ENCODE data around the gene GNG7.
"Not testable (repeated sequence)": the region's sequence is repeated elsewhere in the genome, so short reads cannot be mapped to it uniquely, and the experiment has no call there.

Gene GNG7

DNA sequence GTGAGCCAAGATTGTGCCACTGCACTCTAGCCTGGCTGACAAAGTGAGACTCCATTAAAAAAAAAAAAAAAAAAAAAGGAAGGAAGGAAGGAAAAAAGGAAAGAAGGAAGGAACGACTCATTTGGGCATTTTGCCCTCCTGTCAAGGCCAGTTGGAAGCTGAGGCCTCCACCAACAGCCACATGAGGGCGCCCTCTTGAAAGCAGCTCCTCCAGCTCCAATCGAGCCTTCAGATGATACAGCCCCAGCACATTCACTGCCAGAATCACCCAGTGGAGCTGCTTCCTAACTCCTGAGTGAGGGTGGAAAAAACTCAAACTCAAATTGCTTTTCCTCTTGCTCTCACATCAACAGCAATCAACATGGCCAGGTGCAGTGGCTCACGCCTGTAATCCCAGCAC, 40.9 kb downstream of the GNG7 start:
- Mint-ChIP-seq H3K4me1 (ENCODE audit: low read depth) (peaks cover 20% of the 10 kb centered on the region), H3K27ac (no peak overlapping the region), H3K27me3 (no peaks in the 10 kb centered on the region), H3K36me3 (ENCODE audit: low read depth) (no peaks in the 10 kb centered on the region), H3K9me3 (peaks cover 25% of the 10 kb centered on the region), H3K4me3 (no peak overlapping the region)
- intact Hi-C loops (cut with micrococcal nuclease), result no loop called here

DNA sequence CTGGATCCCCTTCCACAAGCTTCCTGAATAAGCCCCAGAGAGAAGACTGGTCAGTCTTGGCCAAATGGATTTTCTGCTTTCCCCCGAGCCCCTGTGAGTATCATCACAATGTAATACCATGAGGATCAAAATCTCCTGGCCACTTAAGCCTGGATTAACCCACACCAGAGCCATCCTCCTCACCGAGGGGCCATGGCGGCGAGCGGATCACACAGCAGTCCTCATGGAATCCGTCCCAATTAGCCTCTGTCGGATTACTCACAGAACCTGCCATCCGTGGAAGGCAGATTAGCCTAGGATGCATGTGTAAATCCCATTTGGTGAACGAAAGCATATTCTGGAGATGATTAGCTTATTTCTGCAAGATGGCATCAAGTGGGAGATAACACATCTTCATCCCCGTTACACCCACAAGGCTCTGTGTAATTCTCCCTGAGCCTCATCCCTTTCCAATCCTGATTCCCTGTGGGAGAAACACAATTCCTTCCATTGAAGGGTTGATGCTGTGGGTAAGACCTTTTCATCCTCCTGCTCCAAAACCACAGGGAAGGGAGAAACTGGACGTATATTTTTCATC, 42.5 kb downstream of the GNG7 start:
- intact Hi-C loops (cut with micrococcal nuclease), result no loop called here
- H3K27ac Mint-ChIP-seq, result no peak overlapping the region
- H3K27me3 Mint-ChIP-seq, result no peaks in the 10 kb centered on the region
- H3K4me3 Mint-ChIP-seq, result no peak overlapping the region
- no peaks in the 10 kb centered on the region for H3K36me3 Mint-ChIP-seq (ENCODE audit: low read depth)
- H3K4me1 Mint-ChIP-seq (ENCODE audit: low read depth), result peaks cover 20% of the 10 kb centered on the region
- peaks cover 25% of the 10 kb centered on the region for H3K9me3 Mint-ChIP-seq

DNA sequence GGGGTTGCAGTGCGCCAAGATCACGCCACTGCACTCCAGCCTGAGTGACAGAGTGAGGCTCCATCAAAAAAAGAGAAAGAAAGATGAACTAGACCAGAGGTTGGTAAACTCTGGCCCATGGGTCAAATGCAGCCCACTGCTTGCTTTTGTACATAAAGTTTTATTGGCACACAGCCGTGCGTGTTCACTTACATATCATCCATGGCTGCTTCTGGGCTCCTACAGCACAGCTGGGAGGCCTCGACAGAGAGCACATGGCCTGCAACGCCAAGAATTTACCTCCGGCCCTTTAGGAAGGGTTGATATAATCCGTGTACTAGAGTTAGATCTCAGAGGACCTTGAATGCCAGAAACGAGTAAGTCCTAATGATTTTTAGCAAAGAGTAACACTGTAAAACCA, 46.0 kb downstream of the GNG7 start:
- no peak overlapping the region for H3K4me3 Mint-ChIP-seq
- intact Hi-C loops (cut with micrococcal nuclease), result no loop called here
- peaks cover 3% of the 10 kb centered on the region for H3K9me3 Mint-ChIP-seq
- H3K4me1 Mint-ChIP-seq (ENCODE audit: low read depth), result peaks cover 10% of the 10 kb centered on the region
- H3K27ac Mint-ChIP-seq, result no peak overlapping the region
- no peaks in the 10 kb centered on the region for H3K27me3 Mint-ChIP-seq
- H3K36me3 Mint-ChIP-seq (ENCODE audit: low read depth), result no peaks in the 10 kb centered on the region

DNA sequence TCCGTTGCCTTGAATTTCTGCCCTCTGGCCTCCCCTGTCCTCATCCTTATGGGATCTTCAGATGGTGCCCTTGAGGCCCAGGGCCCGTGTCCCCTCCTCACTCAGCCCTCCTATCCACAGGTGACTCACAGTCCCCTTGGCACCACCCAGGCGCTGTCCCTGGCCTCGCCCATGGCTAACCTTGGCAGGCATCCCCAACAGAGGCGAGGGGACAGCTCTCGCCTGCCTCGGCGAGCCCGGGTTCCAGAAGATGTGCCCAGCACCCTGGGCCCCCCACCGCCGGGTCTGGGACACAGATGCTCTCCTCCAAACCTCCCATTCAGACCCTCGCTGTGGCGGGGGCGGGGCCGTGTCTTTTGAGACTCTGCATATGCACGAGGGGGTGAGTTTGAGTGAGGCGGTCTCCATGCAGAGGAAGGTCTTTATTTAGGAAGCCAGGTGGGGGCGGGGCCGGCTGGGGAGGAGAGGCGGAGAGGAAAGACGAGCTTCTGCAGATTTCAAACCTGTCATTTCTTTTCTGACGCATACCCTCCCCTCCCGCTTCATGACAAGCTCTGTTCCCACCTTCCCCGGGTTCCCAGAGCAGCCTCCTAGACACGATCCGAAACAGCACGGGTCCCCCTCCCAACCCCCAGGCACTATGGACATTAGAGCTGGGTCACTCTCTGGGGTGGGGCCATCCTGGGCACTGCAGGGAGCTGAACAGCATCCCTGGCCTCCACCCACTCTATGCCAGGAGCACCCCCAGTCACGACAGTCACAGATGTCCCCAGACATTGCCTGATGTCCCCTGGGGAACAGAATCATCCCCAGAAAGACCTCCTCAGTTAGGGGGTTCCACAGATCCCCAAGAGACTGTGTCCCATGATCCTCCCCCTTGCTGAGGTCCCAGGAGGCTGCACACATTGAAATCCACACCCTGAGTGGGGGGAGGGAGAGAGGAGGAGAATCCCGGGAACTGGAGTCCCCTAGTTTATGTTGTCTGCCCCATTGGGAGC, 48.5 kb downstream of the GNG7 start:
- intact Hi-C loops (cut with micrococcal nuclease), result no loop called here
- Mint-ChIP-seq H3K9me3 (no peaks in the 10 kb centered on the region), H3K36me3 (ENCODE audit: low read depth) (no peaks in the 10 kb centered on the region), H3K4me1 (ENCODE audit: low read depth) (peaks cover 10% of the 10 kb centered on the region), H3K27ac (no peak overlapping the region), H3K27me3 (no peaks in the 10 kb centered on the region), H3K4me3 (no peak overlapping the region)

DNA sequence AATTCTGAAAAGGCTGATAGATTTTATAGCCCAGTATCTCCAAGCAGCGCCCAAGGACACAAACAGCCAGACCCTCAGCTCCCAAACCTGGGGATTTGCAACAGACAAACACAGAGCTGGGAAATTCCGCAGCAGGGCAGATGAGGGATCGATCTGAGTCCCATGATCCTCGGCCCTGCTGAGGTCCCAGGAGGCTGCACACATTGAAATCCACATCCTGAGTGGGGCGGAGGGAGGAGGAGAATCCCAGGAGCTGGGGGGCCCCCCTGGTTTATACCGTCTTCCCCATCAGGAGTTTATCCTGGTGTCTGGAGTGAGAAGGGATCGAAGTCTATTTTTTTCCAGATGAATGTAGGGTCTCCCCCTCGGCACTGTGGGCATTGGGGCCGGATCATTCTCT, 49.3 kb downstream of the GNG7 start:
- H3K36me3 Mint-ChIP-seq (ENCODE audit: low read depth), result no peaks in the 10 kb centered on the region
- H3K4me3 Mint-ChIP-seq, result no peak overlapping the region
- no peaks in the 10 kb centered on the region for H3K9me3 Mint-ChIP-seq
- no peaks in the 10 kb centered on the region for H3K27me3 Mint-ChIP-seq
- no peak overlapping the region for H3K27ac Mint-ChIP-seq
- H3K4me1 Mint-ChIP-seq (ENCODE audit: low read depth), result peaks cover 5% of the 10 kb centered on the region
- intact Hi-C loops (cut with micrococcal nuclease), result no loop called here

DNA sequence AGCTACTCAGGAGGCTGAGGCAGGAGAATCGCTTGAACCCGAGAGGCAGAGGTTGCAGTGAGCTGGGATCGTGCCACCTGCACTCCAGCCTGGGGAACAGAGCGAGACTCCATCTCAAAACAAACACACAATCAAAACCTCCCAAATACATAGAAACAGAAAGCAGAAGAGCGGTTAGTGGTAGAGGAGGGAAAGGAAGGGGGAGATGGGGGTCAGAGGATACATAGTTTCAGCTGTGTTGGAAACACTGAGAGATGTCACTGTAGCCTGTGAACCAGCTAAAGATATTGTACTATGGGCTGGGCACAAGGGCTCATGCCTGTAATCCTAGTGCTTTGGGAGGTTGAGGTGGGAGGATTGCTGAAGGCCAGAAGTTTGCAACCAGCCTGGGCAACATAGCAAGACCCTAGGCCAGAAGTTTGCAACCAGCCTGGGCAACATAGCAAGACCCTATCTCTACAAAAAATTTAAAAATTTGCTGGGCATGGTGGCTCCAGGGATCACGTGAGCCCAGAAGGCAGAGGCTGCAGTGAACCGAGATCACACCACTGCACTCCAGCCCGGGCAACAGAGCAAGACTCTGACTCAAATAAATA, 49.9 kb downstream of the GNG7 start:
- Mint-ChIP-seq H3K4me1 (ENCODE audit: low read depth) (no peaks in the 10 kb centered on the region), H3K27me3 (no peaks in the 10 kb centered on the region), H3K4me3 (no peak overlapping the region), H3K27ac (no peak overlapping the region), H3K36me3 (ENCODE audit: low read depth) (no peaks in the 10 kb centered on the region), H3K9me3 (no peaks in the 10 kb centered on the region)
- intact Hi-C loops (cut with micrococcal nuclease), result no loop called here

DNA sequence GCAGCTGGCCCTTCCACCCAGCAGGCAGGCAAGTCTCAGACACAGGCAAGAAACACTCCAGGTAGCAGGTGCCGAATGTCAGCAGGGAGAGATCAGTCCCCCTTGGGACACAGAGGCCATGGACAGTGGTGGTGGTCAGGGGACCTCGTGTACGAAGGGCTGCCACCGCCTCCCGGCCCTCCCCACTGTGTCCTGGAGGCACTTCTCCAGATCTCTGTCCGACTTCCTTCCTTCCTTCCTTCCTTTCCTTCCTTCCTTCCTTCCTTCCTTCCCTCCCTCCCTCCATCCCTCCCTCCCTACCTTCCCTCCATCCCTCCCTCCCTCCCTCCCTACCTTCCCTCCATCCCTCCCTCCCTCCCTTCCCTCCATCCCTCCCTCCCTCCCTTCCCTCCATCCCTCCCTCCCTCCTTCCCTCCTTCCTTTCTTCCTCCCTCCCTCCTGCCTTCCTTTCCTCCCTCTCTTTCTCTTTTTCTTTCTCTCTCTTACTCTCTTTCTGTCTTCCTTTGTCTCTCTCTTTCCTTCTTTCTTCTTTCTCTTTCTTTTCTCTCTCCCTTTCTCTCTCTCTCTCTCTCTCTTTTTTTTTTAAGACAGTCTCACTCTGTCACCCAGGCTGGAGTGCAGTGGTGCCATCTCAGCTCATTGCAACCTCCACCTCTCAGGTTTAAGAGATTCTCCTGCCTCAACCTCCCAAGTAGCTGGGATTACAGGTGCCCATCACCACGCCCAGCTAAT, 51.3 kb downstream of the GNG7 start:
- H3K27ac Mint-ChIP-seq; H3K27me3 Mint-ChIP-seq; H3K9me3 Mint-ChIP-seq; intact Hi-C loops (cut with micrococcal nuclease); H3K4me3 Mint-ChIP-seq; H3K36me3 Mint-ChIP-seq (ENCODE audit: low read depth); H3K4me1 Mint-ChIP-seq (ENCODE audit: low read depth): not testable (repeated sequence)

DNA sequence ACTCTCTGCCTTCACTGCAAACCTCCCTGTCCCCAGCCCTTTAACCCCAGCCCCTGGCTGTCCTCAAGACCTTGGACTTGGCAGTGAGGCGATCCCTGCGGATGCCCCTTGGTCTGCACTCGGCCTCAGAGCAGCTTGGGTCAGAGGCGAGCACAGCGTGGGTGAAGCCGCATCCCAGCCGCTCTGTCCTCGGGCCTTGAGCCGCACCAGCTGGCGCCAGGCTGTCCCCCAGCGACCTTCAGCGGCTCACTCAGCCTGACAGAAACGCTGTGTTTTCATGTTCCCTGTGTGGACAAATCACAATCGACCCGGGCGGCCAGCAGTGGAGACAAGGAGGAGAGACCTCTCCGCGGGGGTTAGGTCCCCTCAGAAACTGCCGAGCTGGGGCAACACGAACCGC, 52.0 kb downstream of the GNG7 start:
- Mint-ChIP-seq H3K4me3 (no peak overlapping the region), H3K27ac (no peak overlapping the region), H3K36me3 (ENCODE audit: low read depth) (no peaks in the 10 kb centered on the region), H3K27me3 (no peaks in the 10 kb centered on the region), H3K4me1 (ENCODE audit: low read depth) (no peaks in the 10 kb centered on the region), H3K9me3 (no peaks in the 10 kb centered on the region)
- intact Hi-C loops (cut with micrococcal nuclease), result no loop called here

DNA sequence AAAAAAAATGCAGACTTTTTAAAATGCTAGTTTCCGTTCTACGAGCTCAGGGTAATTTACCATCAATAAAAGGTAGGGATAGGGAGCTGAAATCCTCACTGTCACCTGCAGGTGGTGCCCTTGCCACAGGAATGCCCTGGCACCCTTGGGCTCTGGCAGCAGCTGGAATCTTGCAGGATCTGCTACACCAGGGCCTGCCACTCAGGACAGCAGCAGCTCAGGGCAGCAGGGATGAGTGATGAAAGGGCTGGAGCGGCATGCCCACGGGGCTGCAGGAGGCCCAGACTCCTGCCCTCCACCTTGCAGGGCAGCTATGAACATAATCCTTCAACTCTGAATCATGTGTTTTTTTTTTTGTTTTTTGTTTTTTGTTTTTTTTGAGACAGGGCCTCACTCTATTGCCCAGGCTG, 54.0 kb downstream of the GNG7 start:
- Mint-ChIP-seq H3K4me3 (no peak overlapping the region), H3K27ac (no peak overlapping the region)
- intact Hi-C loops (cut with micrococcal nuclease), result loop anchor here (1.0 to 5.0 kb wide), 3 partner anchors 44 to 224 kb away; no protein-coding TSS in a partner anchor

DNA sequence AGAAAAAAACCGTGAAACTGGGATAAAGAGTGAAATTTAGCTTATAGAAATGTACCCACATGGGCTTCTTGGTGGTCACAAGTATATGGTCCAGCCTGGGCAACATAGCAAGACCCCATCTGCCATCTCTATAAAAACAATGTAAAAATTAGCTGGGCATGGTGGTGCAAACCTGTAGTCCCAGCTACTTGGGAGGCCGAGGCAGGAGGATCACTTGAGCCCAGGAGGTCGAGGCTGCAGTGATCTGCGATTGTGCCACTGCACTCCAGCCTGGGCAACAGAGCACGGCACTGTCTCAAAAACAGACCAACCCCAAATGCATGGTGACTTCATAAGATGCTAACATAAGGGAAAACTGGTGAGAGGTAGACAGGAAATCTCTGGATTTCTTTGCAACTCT, 54.4 kb downstream of the GNG7 start:
- intact Hi-C loops (cut with micrococcal nuclease), result loop anchor here (1.0 to 5.0 kb wide), 3 partner anchors 44 to 225 kb away; no protein-coding TSS in a partner anchor
- Mint-ChIP-seq H3K36me3 (ENCODE audit: low read depth) (no peaks in the 10 kb centered on the region), H3K27me3 (no peaks in the 10 kb centered on the region), H3K9me3 (no peaks in the 10 kb centered on the region), H3K4me3 (no peak overlapping the region), H3K4me1 (ENCODE audit: low read depth) (no peaks in the 10 kb centered on the region), H3K27ac (no peak overlapping the region)

More for the DNA sequence above, 54.0 kb downstream of the GNG7 start:
- H3K27me3 Mint-ChIP-seq, result no peaks in the 10 kb centered on the region
- H3K9me3 Mint-ChIP-seq, result no peaks in the 10 kb centered on the region
- no peaks in the 10 kb centered on the region for H3K4me1 Mint-ChIP-seq (ENCODE audit: low read depth)
- H3K36me3 Mint-ChIP-seq (ENCODE audit: low read depth), result no peaks in the 10 kb centered on the region

DNA sequence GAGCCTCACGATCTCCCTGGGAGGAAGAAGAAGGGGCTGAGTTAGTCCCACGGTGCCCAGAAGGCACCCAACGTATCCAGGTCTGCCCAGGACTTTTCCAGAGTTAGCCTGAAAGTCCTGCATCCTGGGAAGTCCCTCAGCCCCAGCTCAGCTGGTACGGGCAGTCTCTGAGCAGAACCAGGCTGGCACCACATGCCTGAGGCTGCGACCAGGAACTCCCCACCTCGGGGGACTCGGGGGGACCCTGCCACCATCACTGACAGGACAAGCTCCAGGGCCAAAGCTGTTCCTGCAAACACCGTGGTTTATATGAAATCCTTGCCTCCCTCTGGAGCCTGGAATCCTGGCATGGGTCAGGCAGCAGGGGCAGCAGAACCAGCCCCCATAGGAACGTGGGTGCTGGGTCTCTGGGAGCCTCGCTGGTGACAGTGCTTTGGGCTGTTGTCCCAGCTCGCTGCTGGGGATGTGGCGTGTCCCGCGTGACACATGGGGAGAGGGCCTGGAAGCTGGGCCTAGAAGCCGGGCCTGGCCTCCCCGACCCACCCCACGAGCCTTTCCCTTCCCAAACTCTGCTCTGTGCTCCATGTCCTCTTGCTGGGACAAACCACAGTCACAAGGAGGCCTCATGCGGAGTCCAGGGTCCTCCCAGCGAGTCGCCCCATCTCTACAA, 55.5 kb downstream of the GNG7 start:
- Mint-ChIP-seq H3K4me1 (ENCODE audit: low read depth) (no peaks in the 10 kb centered on the region), H3K36me3 (ENCODE audit: low read depth) (no peaks in the 10 kb centered on the region), H3K4me3 (no peak overlapping the region), H3K9me3 (no peaks in the 10 kb centered on the region), H3K27me3 (no peaks in the 10 kb centered on the region), H3K27ac (no peak overlapping the region)
- intact Hi-C loops (cut with micrococcal nuclease), result loop anchor here (5.0 kb wide), 1 partner anchor 45 kb away; no protein-coding TSS in a partner anchor

DNA sequence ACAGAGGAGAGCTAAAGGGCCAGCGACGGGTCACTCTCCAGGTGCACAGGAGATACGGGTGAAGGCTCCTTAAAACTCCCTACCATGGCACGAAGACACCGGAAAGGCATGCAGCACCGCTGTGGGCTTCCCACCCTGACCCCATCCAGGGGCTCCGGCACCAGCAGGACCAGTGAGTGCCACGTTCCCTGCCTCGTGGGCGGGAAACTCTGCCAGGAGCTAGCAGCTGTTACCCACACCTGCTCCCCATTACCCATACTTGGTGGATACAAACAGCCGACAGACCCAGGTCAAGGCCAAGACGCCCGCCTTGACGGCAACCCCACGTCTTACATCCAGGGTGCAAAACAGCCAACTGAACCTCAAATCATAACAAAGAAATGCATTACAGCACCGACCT, 56.7 kb downstream of the GNG7 start:
- H3K9me3 Mint-ChIP-seq, result no peaks in the 10 kb centered on the region
- intact Hi-C loops (cut with micrococcal nuclease), result loop anchor here (5.0 kb wide), 1 partner anchor 46 kb away; no protein-coding TSS in a partner anchor

DNA sequence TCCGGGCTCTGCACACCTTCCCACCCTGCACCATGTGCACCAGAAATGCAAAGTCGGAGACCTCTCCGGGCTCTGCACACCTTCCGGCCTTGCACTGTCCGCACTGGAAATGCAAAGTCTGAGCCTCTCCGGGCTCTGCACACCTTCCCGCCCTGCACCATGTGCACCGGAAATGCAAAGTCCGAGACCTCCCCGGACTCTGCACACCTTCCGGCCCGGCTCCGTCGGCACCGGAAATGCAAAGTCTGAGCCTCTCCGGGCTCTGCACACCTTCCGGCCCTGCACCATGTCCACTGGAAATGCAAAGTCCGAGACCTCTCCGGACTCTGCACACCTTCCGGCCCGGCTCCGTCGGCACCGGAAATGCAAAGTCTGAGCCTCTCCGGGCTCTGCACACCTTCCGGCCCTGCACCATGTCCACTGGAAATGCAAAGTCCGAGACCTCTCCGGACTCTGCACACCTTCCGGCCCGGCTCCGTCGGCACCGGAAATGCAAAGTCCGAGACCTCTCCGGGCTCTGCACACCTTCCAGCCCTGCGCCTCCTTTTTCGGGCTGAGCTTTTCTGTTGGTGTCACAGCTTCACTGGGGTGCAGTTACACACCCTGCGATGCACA, 59.3 kb downstream of the GNG7 start:
- intact Hi-C loops (cut with micrococcal nuclease), result not testable (repeated sequence)

More for the DNA sequence above, 56.7 kb downstream of the GNG7 start:
- no peaks in the 10 kb centered on the region for H3K36me3 Mint-ChIP-seq (ENCODE audit: low read depth)
- H3K27me3 Mint-ChIP-seq, result no peaks in the 10 kb centered on the region
- H3K27ac Mint-ChIP-seq, result no peak overlapping the region
- no peaks in the 10 kb centered on the region for H3K4me1 Mint-ChIP-seq (ENCODE audit: low read depth)
- no peak overlapping the region for H3K4me3 Mint-ChIP-seq

More for the DNA sequence above, 59.3 kb downstream of the GNG7 start:
- H3K4me3 Mint-ChIP-seq; H3K9me3 Mint-ChIP-seq; H3K27ac Mint-ChIP-seq; H3K27me3 Mint-ChIP-seq; H3K36me3 Mint-ChIP-seq (ENCODE audit: low read depth): not testable (repeated sequence)
- peaks cover 13% of the 10 kb centered on the region for H3K4me1 Mint-ChIP-seq (ENCODE audit: low read depth)

Data from dendritic cell treated with granulocyte-macrophage colony-stimulating factor and Interleukin-4, amounts not matched to agents 40 ng/mL and 50 ng/mL, for 4 days (primary cell).